GM12872 (cell line): Measurements from ENCODE around the gene ACCS.

Experiments
- CTCF ChIP-seq: IDR thresholded peaks from 3 replicates; pipeline ENCODE4 v1.5.1; 2011; ENCODE audit warnings: low read depth, mild to moderate bottlenecking, low read length, moderate library complexity; ENCODE audit not compliant: insufficient read depth

ACCS gene

GRCh38 chr11:44065841-44066731, at the start of gene ACCS:
TSS of gene ACCS (plus strand) at chr11:44066270. CDS start at chr11:44067628, 1,358 bp downstream.
- peak; percentile 84 for TF ChIP-seq CTCF

- TF ChIP-seq CTCF: no peak
Observed at GRCh38 chr11:44016546-44017442, 49.3 kb upstream of the ACCS start.

- TF ChIP-seq CTCF: no peak
Observed at GRCh38 chr11:44017443-44018126, 48.5 kb upstream of the ACCS start.

- TF ChIP-seq CTCF: no peak
Observed at GRCh38 chr11:44018127-44018521, 47.9 kb upstream of the ACCS start.

- TF ChIP-seq CTCF: no peak
Observed at GRCh38 chr11:44018829-44019228, 47.2 kb upstream of the ACCS start.

- TF ChIP-seq CTCF: no peak
Observed at GRCh38 chr11:44024977-44025376, 41.1 kb upstream of the ACCS start.

- TF ChIP-seq CTCF: no peak
Observed at GRCh38 chr11:44025727-44026126, 40.3 kb upstream of the ACCS start.
